Left hindlimb (tissue), 1 donor: ENCODE results near the gene TRAPPC12.
"Not testable (repeated sequence)": the region's sequence is repeated elsewhere in the genome, so short reads cannot be mapped to it uniquely, and the experiment has no call there.

Source experiments
- DNase-seq: peaks from one replicate; pipeline ENCODE4 v3.0.0-alpha.2; 2018

TRAPPC12 gene

DNA sequence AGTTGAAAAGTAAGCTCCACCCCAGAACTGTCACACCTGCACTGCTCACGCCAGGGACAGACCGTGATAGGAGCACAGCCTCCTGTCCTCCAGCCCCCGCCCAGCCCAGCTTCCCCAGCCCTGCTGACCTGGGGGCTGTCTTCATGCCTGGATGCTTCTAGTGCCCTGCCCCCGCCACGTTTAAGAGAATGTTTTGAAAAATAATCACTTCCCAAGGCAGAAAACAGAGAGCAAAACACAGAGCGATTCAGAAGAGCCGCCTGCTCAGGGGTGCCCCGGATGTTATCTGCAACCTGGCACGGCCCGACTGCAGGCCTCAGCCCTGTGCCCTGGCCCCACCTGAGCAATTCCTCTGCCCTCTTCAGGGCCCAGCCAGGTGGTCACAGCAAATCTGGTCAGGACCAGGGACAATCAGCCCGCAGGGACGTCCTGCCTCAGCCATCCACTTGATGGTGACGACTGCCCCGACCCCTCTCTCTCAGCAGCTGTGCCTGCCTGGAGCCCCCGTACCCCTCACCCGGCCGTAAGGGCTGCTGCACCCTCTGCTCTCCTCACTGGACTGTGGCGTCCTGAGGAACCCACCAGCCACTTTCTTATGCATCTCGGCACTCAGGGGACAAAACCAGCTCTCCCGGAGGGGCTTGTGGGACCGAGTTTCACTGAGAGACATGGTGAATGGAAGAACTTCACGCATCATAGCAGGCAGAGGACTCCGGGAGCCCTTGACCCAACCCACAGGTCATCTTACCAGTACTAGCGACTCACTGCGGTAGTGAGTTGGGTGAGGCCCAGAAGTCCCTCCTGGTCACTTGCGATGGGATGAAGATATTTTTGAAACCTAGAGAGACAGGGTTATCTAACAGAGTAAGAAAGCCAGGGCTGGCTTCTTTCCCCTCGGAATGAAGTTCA is 109.6 kb downstream of the TRAPPC12 start:
- no peak for DNase-seq

GRCh38 chr2:3489764-3490115 is 110.2 kb downstream of the TRAPPC12 start:
- DNase-seq: no peak

- no peak for DNase-seq
These were observed 111.0 kb downstream of the TRAPPC12 start for GRCh38 chr2:3490191-3491170.

- no peak for DNase-seq
These were observed 111.8 kb downstream of the TRAPPC12 start for GRCh38 chr2:3491306-3491705.

- DNase-seq: no peak
These were observed 112.4 kb downstream of the TRAPPC12 start for GRCh38 chr2:3491716-3492474.

GRCh38 chr2:3492475-3492787 is 112.9 kb downstream of the TRAPPC12 start:
- DNase-seq: not testable (repeated sequence)

DNA sequence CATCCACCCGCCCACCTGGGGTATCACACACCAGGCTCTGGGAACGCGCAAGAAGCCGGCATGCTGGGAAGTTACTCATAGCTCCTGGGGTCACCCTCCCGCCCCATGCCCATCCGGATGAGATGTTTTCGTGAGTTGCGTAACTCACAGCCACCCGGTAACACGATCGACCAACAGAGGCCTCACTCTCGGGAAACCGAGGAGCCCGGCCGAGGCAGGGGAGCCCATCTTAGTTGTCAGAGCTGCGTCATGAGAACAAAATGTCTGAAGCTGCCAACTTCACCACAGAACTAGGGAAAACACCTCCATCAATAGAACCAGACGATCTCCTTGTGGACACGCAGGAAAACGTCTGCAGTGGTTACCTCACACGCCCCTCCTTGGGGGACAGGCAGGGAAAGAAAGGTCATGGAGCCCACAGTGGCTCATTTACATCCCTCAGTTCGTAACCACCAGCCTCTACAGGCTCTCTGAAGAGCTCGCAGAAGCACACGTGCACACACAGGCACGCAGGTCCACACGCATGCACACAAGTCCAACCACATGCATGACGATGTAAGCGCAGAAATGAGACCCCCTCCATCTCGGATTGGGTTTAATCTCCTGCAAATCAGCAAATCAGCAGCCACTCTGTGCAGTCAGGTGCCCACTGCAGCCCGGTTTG is 113.6 kb downstream of the TRAPPC12 start:
- DNase-seq: no peak

DNA sequence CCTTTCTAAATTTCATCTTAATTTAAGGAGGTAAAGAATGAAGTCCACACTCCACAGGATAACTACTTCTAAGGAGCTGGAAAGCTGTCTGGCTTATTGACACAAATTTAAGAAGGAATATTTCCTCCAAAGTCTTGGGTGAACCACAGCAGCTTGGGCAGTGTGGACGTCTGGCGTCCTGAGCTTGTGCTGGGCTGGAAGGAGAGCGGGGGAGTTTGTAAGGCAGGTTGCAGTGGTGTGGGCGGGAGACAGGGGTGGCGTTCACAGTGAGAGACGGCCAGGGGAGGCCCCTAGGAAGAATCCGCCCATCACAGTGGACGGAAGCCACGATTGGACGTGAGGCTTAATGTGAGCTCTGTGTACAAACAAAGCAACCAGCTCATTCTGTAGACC is 114.1 kb downstream of the TRAPPC12 start:
- no peak for DNase-seq

DNA sequence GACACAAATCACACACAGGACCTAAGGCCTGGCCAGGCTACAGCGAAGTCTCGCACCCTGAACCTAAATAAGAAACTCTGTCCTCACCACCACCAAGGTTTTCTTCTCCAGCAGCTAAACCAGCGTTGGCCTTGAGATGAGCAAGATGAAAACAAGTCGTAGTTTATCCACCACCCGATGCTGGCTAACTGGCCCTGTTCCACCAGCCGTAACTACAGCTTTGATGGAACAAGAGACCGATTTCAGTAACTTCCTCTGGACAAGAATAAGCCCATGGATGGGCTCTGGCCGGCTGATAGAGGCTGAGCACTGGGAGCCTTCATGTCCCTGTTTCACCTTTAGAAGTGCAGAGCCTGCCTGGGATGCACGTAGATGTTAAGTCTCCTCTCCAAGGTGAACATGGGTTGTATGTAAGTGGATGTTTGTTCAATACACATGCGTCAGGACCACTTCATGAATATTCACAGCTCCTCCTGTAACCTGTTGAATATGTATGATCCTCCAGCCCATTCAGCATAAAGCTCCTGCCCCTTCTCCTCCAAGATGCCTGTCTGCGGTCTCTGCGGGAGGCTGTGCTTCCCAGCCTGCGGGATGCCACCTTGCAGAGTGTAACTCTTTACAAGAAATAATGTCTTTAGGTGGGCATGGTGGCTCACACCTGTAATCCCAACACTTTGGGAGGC is 115.6 kb downstream of the TRAPPC12 start:
- no peak for DNase-seq

DNA sequence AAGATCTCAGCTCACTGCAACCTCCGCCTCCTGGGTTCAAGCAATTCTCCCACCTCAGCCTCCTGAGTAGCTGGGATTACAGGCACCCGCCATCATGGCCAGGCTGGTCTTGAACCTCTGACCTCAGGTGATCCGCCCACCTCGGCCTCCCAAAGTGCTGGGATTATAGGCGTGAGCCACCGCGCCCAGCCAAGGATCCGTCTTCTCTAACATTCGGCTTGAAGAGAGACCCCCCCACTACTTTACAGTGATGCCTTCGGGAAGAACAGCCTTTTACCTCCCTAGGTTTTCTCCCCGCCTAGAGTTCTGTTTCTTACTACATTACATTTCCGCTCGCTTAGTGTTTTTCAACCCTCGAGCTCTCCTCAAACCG is 117.2 kb downstream of the TRAPPC12 start:
- DNase-seq: not testable (repeated sequence)

DNA sequence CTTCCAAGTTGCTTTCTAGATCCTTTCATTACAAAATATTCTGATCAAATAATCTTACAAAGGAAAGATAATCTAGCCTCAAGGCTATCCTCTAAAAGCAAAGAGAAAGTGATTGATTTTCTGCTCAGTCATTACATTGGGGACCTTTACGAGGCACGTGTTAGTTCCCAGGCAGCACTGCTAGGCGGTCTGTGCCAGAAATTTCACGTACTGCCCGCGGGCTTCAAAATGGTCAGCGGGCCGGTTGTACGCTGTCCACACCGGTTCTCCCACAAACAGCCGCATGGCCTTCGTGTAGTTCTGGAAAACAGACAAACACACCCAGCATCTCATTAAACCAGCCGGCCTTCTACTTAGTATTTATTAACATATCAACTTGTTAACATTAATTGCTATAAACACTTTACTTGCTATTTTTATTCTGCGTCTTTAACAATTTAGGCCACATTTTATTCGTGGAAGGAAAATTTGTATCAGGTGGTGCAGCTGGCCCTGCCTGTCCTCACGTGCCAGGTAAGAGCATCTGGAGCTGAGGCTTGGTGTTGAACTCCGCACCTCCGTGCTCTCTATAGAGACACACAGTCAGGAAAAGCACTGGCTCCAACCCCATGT is 119.4 kb downstream of the TRAPPC12 start:
- no peak for DNase-seq

DNA sequence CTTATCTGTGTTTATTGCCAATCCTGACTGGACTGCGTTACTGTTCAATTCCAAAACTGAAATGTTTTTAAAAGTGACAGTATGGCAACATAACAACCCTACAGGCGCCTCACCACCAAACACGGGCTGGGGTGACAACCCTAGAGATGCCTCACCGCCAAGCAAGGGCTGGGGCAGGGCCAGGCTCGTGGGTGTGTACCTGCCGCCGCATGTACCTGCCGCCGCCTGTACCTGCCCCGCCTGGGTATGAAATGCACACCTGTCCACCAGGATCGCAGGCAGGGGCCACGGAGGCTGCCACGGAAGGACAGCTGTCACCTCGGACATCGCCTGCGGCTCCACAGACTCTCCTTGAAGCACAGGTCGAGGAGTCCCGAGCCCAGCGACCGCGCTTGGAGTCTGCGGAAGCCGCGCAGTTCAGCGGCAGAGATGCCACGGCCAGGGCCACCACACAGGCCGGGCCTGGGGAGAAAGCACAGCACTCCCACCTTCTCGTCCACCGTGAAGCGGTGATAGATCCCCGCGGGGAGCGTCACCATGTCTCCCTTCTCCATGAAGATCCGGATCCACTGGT is 120.9 kb downstream of the TRAPPC12 start:
- DNase-seq: no peak

- DNase-seq: no peak
These were observed 123.6 kb downstream of the TRAPPC12 start for GRCh38 chr2:3503046-3503445.

- DNase-seq: no peak
These were observed 124.0 kb downstream of the TRAPPC12 start for GRCh38 chr2:3503483-3503882.

GRCh38 chr2:3504741-3505140 is 125.2 kb downstream of the TRAPPC12 start:
- DNase-seq: no peak

- DNase-seq: no peak
These were observed 126.3 kb downstream of the TRAPPC12 start for GRCh38 chr2:3505771-3506170.

GRCh38 chr2:3512086-3512485 is 132.6 kb downstream of the TRAPPC12 start:
- no peak for DNase-seq

- DNase-seq: no peak
These were observed 133.7 kb downstream of the TRAPPC12 start for GRCh38 chr2:3513026-3513810.

GRCh38 chr2:3515438-3515837 is 135.9 kb downstream of the TRAPPC12 start:
- not testable (repeated sequence) for DNase-seq

- no peak for DNase-seq
These were observed 137.3 kb downstream of the TRAPPC12 start for GRCh38 chr2:3516831-3517230.
